ENCODE data around the gene KLF3. TPM values are rescaled to one million over a fixed set of nuclear protein-coding genes. Genes with fewer than 3 reads are reported as not detected.

KLF3 gene
- total RNA-seq, 1 experiment from 2014 or later = 14.4 TPM

- DNase-seq (ENCODE audit: low read depth, low spot score) (no peak), ATAC-seq (no peak)
- intact Hi-C loops (cut with micrococcal nuclease; ENCODE audit: unreplicated experiment) = no loop called here
- H3K4me1 ChIP-seq (ENCODE audit: control insufficient read depth, insufficient read depth, low read length) = no peaks in the 10 kb centered on the region
- in situ Hi-C loops (cut with HindIII; ENCODE audit: low pct_unique_long_range_greater_than_20kb, low sequenced_read_pairs) = no loop called here
- H3K36me3 ChIP-seq (ENCODE audit: control insufficient read depth, insufficient read depth, low read length) = no peaks in the 10 kb centered on the region
- POLR2A ChIA-PET = no interaction called here
- no TSS peak for BruUV-seq (replicated peaks)
- no peaks in the 10 kb centered on the region for H3K27me3 ChIP-seq (ENCODE audit: control insufficient read depth, insufficient read depth, low read length)
- H3K9me3 ChIP-seq (ENCODE audit: control insufficient read depth, insufficient read depth, low read depth, low read length) = no peaks in the 10 kb centered on the region
- CTCF ChIA-PET = no interaction called here
- TF ChIP-seq REST (IDR thresholded peaks at IDR 0.05; ENCODE audit: insufficient read depth in 1 of 2, low read depth in 2 of 2, low read length in 1 of 2) = no peak
- no peak for TF ChIP-seq TCF7L2 (IDR thresholded peaks at IDR 0.05; ENCODE audit: low read depth, low read length)
- TF ChIP-seq SIN3A (IDR thresholded peaks at IDR 0.05; ENCODE audit: borderline replicate concordance, insufficient read depth, low read depth, low read length) = no peak
- no peak for TF ChIP-seq POLR2AphosphoS5 (IDR thresholded peaks at IDR 0.05; ENCODE audit: low read depth, low read length)
- TF ChIP-seq CTCF (IDR thresholded peaks at IDR 0.05) = no peak
- H3K27ac ChIP-seq (ENCODE audit: low read length) = no peak overlapping the region
- no peak overlapping the region for H3K4me3 ChIP-seq (ENCODE audit: low read depth in 2 of 2, low read length in 2 of 2)
Observed at GRCh38 chr4:38630519-38630918, 33.5 kb upstream of the KLF3 start.

- BruUV-seq (replicated peaks) = no TSS peak
- in situ Hi-C loops (cut with HindIII; ENCODE audit: low pct_unique_long_range_greater_than_20kb, low sequenced_read_pairs) = no loop called here
Observed at GRCh38 chr4:38634047-38634759, 29.8 kb upstream of the KLF3 start.

More at GRCh38 chr4:38634047-38634759, 29.8 kb upstream of the KLF3 start:
- TF ChIP-seq SIN3A (IDR thresholded peaks at IDR 0.05; ENCODE audit: borderline replicate concordance, insufficient read depth, low read depth, low read length) (no peak), POLR2AphosphoS5 (IDR thresholded peaks at IDR 0.05; ENCODE audit: low read depth, low read length) (no peak), TCF7L2 (IDR thresholded peaks at IDR 0.05; ENCODE audit: low read depth, low read length) (no peak), CTCF (IDR thresholded peaks at IDR 0.05) (no peak)
- ATAC-seq = no peak
- Histone ChIP-seq H3K9me3 (ENCODE audit: control insufficient read depth, insufficient read depth, low read depth, low read length) (no peaks in the 10 kb centered on the region), H3K27ac (ENCODE audit: low read length) (no peak overlapping the region), H3K4me1 (ENCODE audit: control insufficient read depth, insufficient read depth, low read length) (no peaks in the 10 kb centered on the region), H3K36me3 (ENCODE audit: control insufficient read depth, insufficient read depth, low read length) (no peaks in the 10 kb centered on the region), H3K27me3 (ENCODE audit: control insufficient read depth, insufficient read depth, low read length) (no peaks in the 10 kb centered on the region), H3K4me3 (ENCODE audit: low read depth in 2 of 2, low read length in 2 of 2) (no peak overlapping the region)
- intact Hi-C loops (cut with micrococcal nuclease; ENCODE audit: unreplicated experiment) = no loop called here
- ChIA-PET CTCF (no interaction called here), POLR2A (no interaction called here)
- DNase-seq (ENCODE audit: low read depth, low spot score) = no peak
